Endothelial cell (in vitro differentiated cells): ENCODE data around the gene RIMBP2. TPM values are rescaled to one million over a fixed set of nuclear protein-coding genes. Genes with fewer than 3 reads are reported as not detected.
A peak's percentile ranks its signal among the peaks of the same experiment; 100 is the strongest.

Source experiments
- DNase-seq: peaks from one replicate; pipeline ENCODE4 v3.0.0; 2021; ENCODE audit warnings: low spot score
- H3K27ac Mint-ChIP-seq: one replicate; pipeline ENCODE4 v1.8.0; 2021; ENCODE audit warnings: mixed read lengths, inconsistent platforms; ENCODE audit not compliant: unreplicated experiment
- H3K27me3 Mint-ChIP-seq: one replicate; pipeline ENCODE4 v1.8.0; 2021; ENCODE audit warnings: mild to moderate bottlenecking, moderate library complexity, mixed read lengths, inconsistent platforms; ENCODE audit not compliant: unreplicated experiment
- H3K36me3 Mint-ChIP-seq: one replicate; pipeline ENCODE4 v1.8.0; 2021; ENCODE audit warnings: mild to moderate bottlenecking, low read depth, mixed read lengths, inconsistent platforms; ENCODE audit not compliant: unreplicated experiment
- H3K4me1 Mint-ChIP-seq: one replicate; pipeline ENCODE4 v1.8.0; 2021; ENCODE audit warnings: mild to moderate bottlenecking, mixed read lengths, inconsistent platforms; ENCODE audit not compliant: unreplicated experiment
- H3K4me3 Mint-ChIP-seq: one replicate; pipeline ENCODE4 v1.8.0; 2021; ENCODE audit warnings: mild to moderate bottlenecking, mixed read lengths, inconsistent platforms; ENCODE audit not compliant: unreplicated experiment
- H3K9me3 Mint-ChIP-seq: one replicate; pipeline ENCODE4 v1.8.0; 2021; ENCODE audit warnings: mixed read lengths, inconsistent platforms; ENCODE audit not compliant: unreplicated experiment
- CTCF ChIP-seq: fragments of 200-600 bp; sonication (generic); IDR thresholded peaks from one replicate; pipeline ENCODE4 v1.5.0; 2021; ENCODE audit warnings: antibody characterized with exemption; ENCODE audit not compliant: unreplicated experiment
- total RNA-seq: library from RNA; stranded (reverse); fragmentation: NEBNext Ultra II Directional; extraction: Animal tissue kit (Norgen Biotek cat#: 25700); gene quantifications from one replicate; pipeline ENCODE4 v1.2.1, GENCODE V29; 2021; ENCODE audit not compliant: unreplicated experiment

The RIMBP2 gene
- total RNA-seq, 1 donor from 2014 or later: 1.4 TPM

- H3K9me3 Mint-ChIP-seq: peaks cover 19% of the 10 kb centered on the region
- no peak overlapping the region for H3K4me3 Mint-ChIP-seq
- no peak for DNase-seq
- no peak overlapping the region for H3K27ac Mint-ChIP-seq
- H3K36me3 Mint-ChIP-seq: peaks cover 16% of the 10 kb centered on the region
- H3K4me1 Mint-ChIP-seq: no peaks in the 10 kb centered on the region
- TF ChIP-seq CTCF: no peak
- H3K27me3 Mint-ChIP-seq: peaks cover 28% of the 10 kb centered on the region
These were observed 238.4 kb downstream of the RIMBP2 start for GRCh38 chr12:130477701-130478100.

DNA sequence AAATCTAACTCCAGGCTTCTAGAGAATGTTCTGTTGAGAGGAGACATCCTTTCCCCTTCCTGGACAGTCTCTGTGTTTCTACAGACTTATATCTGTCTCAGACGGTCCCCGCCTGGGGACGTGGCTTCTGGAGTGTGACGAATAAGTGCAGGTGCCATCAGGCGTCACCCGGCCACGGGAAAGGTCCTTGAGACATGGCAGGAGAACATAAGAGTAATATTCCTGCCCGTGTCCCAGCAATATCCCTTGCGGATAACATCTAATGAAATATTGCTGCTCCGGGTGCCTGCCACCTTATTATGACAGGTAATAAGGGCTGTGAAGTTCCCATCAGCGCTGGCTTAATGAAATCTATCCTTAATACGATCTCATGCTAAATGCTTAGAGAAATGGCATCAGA lies 238.8 kb downstream of the RIMBP2 start:
- Mint-ChIP-seq H3K27ac (no peak overlapping the region), H3K4me3 (no peak overlapping the region), H3K9me3 (peaks cover 23% of the 10 kb centered on the region), H3K36me3 (peaks cover 20% of the 10 kb centered on the region), H3K4me1 (no peaks in the 10 kb centered on the region), H3K27me3 (peaks cover 28% of the 10 kb centered on the region)
- DNase-seq: no peak
- no peak for TF ChIP-seq CTCF

DNA sequence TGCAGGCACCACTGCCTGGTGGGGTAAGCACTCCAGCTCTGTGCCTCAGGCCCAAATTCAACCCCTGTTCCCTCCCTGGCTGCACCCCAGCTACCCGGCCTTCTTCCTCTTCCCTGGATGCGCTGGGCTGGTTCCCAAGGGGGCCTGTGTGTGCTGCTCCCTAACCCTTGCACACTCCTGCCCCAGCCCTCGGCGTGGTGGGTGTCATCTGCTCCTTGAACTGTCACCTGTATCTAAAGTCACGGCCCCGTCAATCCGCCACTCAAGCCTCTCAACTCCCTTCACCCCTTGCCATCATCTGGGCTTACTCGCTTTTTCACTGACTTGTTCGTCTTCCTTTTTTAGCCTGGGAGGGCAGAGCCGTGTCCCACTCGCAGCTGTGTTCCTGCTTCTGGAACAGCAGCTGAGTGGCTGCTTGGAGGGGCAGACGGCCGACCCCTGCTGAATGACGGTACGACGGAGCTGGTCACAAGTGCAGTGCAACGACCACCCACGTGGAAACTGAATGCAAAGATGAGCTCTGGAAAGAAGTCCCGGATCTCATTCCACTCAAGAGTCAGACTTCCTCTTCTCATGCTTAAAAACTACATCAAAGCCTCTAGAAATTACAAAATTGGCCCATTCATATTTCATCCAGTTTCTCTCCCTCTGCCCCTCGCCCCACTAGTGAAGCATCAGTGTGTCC lies 239.5 kb downstream of the RIMBP2 start:
- Mint-ChIP-seq H3K4me3 (no peak overlapping the region), H3K4me1 (no peaks in the 10 kb centered on the region), H3K27me3 (peaks cover 28% of the 10 kb centered on the region), H3K36me3 (peaks cover 22% of the 10 kb centered on the region), H3K27ac (no peak overlapping the region), H3K9me3 (peaks cover 24% of the 10 kb centered on the region)
- no peak for TF ChIP-seq CTCF
- DNase-seq: no peak

DNA sequence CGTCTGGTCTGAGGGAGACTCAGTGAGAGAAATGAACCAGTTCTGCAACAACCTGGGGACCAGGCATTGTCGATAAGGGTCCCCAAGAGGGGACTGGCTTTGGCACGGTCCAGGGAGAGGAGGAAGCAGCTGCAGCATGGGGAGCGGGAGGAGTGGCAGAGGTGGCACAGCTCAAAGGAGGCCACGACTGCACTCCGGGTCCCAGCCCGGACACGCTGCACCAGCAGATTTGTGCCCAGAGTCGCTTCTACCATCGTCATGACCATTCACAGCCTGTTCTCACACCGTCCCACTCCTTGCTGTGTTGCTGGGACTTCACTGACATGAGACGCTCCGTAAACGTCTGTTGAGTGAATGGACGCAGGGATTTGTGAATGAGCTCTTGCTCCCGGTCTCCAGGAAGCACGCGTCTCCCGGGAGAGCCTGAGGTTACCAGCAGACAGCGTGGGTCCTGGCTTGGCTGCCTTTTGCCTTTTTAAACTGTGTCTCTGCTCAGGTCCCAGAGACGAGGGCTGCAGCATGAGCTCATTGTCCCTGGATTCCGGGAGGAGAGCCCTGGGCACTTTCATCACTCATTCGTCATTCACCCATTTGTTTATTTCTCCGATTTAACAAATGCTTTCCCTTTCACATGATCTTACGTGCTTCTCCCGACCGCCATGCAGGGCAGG lies 241.4 kb downstream of the RIMBP2 start:
- H3K4me3 Mint-ChIP-seq: no peak overlapping the region

More for the DNA sequence above, 241.4 kb downstream of the RIMBP2 start:
- TF ChIP-seq CTCF: no peak
- H3K4me1 Mint-ChIP-seq: no peaks in the 10 kb centered on the region
- peaks cover 22% of the 10 kb centered on the region for H3K36me3 Mint-ChIP-seq
- peak overlapping the region; percentile 61 for H3K27ac Mint-ChIP-seq
- H3K9me3 Mint-ChIP-seq: peaks cover 24% of the 10 kb centered on the region
- no peak for DNase-seq
- H3K27me3 Mint-ChIP-seq: peaks cover 28% of the 10 kb centered on the region
